GM23248 (cell line): ENCODE measurements around the gene C3. TPM values are rescaled to one million over a fixed set of nuclear protein-coding genes. Genes with fewer than 3 reads are reported as not detected.

ENCODE experiments used
- DNase-seq: peaks from one replicate; pipeline ENCODE4 v3.0.0-alpha.2; 2015
- H2AFZ ChIP-seq: fragments of 200-600 bp; sonication (generic); 2 replicates; pipeline ENCODE4 v1.6.1; 2016; ENCODE audit warnings: antibody characterized with exemption
- H3F3A ChIP-seq: fragments of 200-600 bp; sonication (generic); 2 replicates; pipeline ENCODE4 v1.6.1; 2016; ENCODE audit warnings: mild to moderate bottlenecking, antibody characterized with exemption, mixed run types; ENCODE audit not compliant: insufficient read depth
- H3K27ac ChIP-seq: fragments of 200-600 bp; sonication (generic); 2 replicates; pipeline ENCODE4 v1.5.1; 2016; ENCODE audit warnings: mild to moderate bottlenecking
- H3K27me3 ChIP-seq: fragments of 200-600 bp; sonication (generic); replicated peaks from 2 replicates; pipeline ENCODE4 v1.6.1; 2016; ENCODE audit warnings: mild to moderate bottlenecking; ENCODE audit not compliant: insufficient read depth
- H3K36me3 ChIP-seq: fragments of 200-600 bp; sonication (generic); 2 replicates; pipeline ENCODE4 v1.6.1; 2016; ENCODE audit warnings: low read depth, mild to moderate bottlenecking
- H3K4me1 ChIP-seq: fragments of 200-600 bp; sonication (generic); 2 replicates; pipeline ENCODE4 v1.6.1; 2016; ENCODE audit warnings: mild to moderate bottlenecking; ENCODE audit not compliant: insufficient read depth
- H3K4me2 ChIP-seq: fragments of 200-600 bp; sonication (generic); one replicate; pipeline ENCODE4 v1.6.1; 2016; ENCODE audit warnings: mild to moderate bottlenecking; ENCODE audit not compliant: unreplicated experiment
- H3K4me3 ChIP-seq: fragments of 200-600 bp; sonication (generic); 2 replicates; pipeline ENCODE4 v1.5.1; 2016; ENCODE audit warnings: mild to moderate bottlenecking
- H3K79me2 ChIP-seq: fragments of 200-600 bp; sonication (generic); 2 replicates; pipeline ENCODE4 v1.6.1; 2016; ENCODE audit warnings: mild to moderate bottlenecking; ENCODE audit not compliant: insufficient read depth
- H3K9ac ChIP-seq: fragments of 200-600 bp; sonication (generic); 2 replicates; pipeline ENCODE4 v1.6.1; 2016; ENCODE audit warnings: mild to moderate bottlenecking
- H3K9me2 ChIP-seq: fragments of 200-600 bp; sonication (generic); 2 replicates; pipeline ENCODE4 v1.6.1; 2016; ENCODE audit warnings: mixed run types, mild to moderate bottlenecking, moderate library complexity; ENCODE audit not compliant: insufficient read depth
- H3K9me3 ChIP-seq: fragments of 200-600 bp; sonication (generic); one replicate; pipeline ENCODE4 v1.6.1; 2017; ENCODE audit warnings: low read depth
- H4K20me1 ChIP-seq: fragments of 200-600 bp; sonication (generic); 2 replicates; pipeline ENCODE4 v1.6.0; 2016; ENCODE audit not compliant: insufficient read depth
- EZH2 ChIP-seq: fragments of 200-600 bp; sonication (generic); IDR thresholded peaks from 2 replicates; pipeline ENCODE4 v1.6.1; 2018; ENCODE audit warnings: antibody characterized with exemption, mild to moderate bottlenecking; ENCODE audit not compliant: insufficient read depth, poor library complexity, severe bottlenecking
- EZH2phosphoT487 ChIP-seq: fragments of 200-600 bp; sonication (generic); IDR thresholded peaks from 2 replicates; pipeline ENCODE4 v1.6.1; 2018; ENCODE audit warnings: antibody characterized with exemption, moderate library complexity, mild to moderate bottlenecking, low read depth; ENCODE audit not compliant: insufficient read depth
- WGBS, 2 experiments: methylation state at CpG; one replicate each; pipeline ENCODE4 v1.1.6; 2015 to 2017; ENCODE audit warnings: low lambda C conversion rate in 2 of 2, low coverage in 1 of 2; ENCODE audit errors: missing lambda C conversion rate in 2 of 2; 5-methylcytosine and 5-hydroxymethylcytosine counted together
- in situ Hi-C: fragments of 300-500 bp; cut with MboI; formaldehyde crosslinking; loops from 2 replicates; pipeline ENCODE4 v1.15.0; 2020
- polyA plus RNA-seq: library from polyadenylated mRNA; unstranded; fragments of >200 nt; fragmentation: Nextera tagmentation; extraction: Ambion mirVana; gene quantifications from 2 replicates; pipeline ENCODE4 v1.2.1, GENCODE V29; 2016
- total RNA-seq: library from RNA; depleted of rRNA; stranded (reverse); fragments of >200 nt; shearing (Covaris generic); gene quantifications from 2 replicates; pipeline ENCODE4 v1.2.3, GENCODE V29; 2014

C3 gene
- total and polyA plus RNA-seq, 2 experiments from 2014 or later = 3.1 to 3.5 TPM

DNA sequence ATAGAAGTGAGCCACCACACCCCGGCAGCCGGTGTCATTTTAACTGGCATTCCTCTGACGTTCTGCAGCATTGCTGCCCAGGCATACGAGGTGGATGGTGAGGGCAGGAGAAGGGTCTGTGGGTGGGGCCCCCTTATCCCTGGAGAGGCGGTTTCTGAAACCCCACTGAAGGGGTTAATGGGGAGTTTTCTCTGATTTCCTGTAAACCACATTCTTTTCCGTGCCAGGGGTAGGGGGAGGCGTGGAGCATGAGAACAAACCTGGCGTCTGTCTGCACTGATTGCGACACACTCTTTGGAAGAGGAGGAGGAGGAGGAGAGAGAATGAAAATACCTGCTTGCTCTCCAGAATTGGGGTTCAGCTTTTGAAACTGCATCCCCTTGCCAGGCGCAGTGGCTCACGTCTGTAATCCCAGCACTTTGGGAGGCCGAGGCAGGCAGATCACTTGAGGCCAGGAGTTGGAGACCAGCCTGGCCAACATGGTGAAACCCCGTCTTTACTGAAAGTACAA, 2.7 kb upstream of the C3 start:
- Histone ChIP-seq H3K27ac (no peak overlapping the region), H3K9ac (no peak overlapping the region), H3F3A (peaks cover 4% of the 10 kb centered on the region; the same call in 1 of the 2 replicates), H3K79me2 (no peaks in the 10 kb centered on the region), H3K4me1 (peaks cover 19% of the 10 kb centered on the region), H3K9me3 (no peaks in the 10 kb centered on the region), H3K27me3 (no peaks in the 10 kb centered on the region), H3K9me2 (no peaks in the 10 kb centered on the region), H3K36me3 (no peaks in the 10 kb centered on the region), H2AFZ (peak overlapping the region; percentile 65), H3K4me2 (peak overlapping the region; percentile 54), H3K4me3 (peak overlapping the region; percentile 34), H4K20me1 (no peaks in the 10 kb centered on the region)
- peak; percentile 61 for DNase-seq
- no peak for TF ChIP-seq EZH2phosphoT487
- in situ Hi-C loops = no loop called here
- WGBS, 2 experiments = 3% methylated on average over 13 of the region's 13 CpGs

DNA sequence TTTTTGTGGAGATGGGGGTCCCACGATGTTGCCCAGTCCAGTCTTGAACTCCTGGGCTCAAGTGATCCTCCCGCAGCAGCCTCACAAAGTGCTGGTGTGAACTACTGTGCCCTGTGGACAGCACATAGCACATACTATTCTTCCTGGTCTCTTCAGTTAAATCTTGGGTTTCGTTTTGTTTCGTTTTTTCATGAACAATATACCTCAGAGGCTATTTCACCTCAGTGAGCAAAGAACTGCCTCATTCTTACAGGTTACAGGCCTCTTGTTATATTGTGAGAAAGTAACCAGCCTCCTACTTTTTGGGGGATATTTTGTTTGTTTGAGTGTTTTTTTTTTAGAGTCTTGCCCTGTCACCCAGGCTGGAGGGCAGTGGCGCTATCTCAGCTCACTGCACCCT, 1.3 kb upstream of the C3 start:
- Histone ChIP-seq H3F3A (peaks cover 4% of the 10 kb centered on the region; the same call in 1 of the 2 replicates), H3K9ac (no peak overlapping the region), H3K4me1 (peaks cover 19% of the 10 kb centered on the region), H3K36me3 (no peaks in the 10 kb centered on the region), H3K9me2 (no peaks in the 10 kb centered on the region), H4K20me1 (no peaks in the 10 kb centered on the region), H3K9me3 (no peaks in the 10 kb centered on the region), H3K27ac (no peak overlapping the region), H3K4me3 (no peak overlapping the region), H3K79me2 (no peaks in the 10 kb centered on the region), H3K4me2 (no peak overlapping the region), H2AFZ (no peak overlapping the region), H3K27me3 (no peaks in the 10 kb centered on the region)
- TF ChIP-seq EZH2 (no peak), EZH2phosphoT487 (no peak)
- WGBS, 2 experiments = 59 to 61% methylated on average over 5 of the region's 5 CpGs
- no peak for DNase-seq
- in situ Hi-C loops = no loop called here

DNA sequence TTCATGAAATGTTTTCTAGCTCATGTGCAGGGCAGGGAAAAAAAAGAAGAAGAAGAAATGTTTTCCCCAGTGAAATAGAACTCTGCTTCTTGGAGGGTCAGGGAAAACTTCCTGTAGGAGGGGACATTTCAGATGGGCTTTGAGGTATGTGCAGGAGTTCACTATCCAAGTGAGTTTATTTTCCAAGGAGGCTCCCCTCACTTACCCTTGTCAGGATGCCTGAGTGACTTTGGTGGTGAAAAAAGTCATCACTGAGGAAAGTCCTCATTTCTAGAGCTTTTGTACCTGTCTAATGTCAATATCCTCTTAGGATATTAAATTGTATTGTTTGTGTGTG, 656 bp upstream of the C3 start:
- peaks cover 4% of the 10 kb centered on the region; the same call in 1 of the 2 replicates for H3F3A ChIP-seq
- no peaks in the 10 kb centered on the region for H3K27me3 ChIP-seq
- no peaks in the 10 kb centered on the region for H3K9me3 ChIP-seq
- no peaks in the 10 kb centered on the region for H4K20me1 ChIP-seq
- H2AFZ ChIP-seq = no peak overlapping the region
- in situ Hi-C loops = no loop called here
- H3K79me2 ChIP-seq = no peaks in the 10 kb centered on the region
- no peak overlapping the region for H3K27ac ChIP-seq
- H3K4me2 ChIP-seq = peak overlapping the region; percentile 49
- H3K4me1 ChIP-seq = peaks cover 19% of the 10 kb centered on the region
- H3K9me2 ChIP-seq = no peaks in the 10 kb centered on the region
- TF ChIP-seq EZH2phosphoT487 (no peak), EZH2 (no peak)
- DNase-seq = no peak
- H3K9ac ChIP-seq = no peak overlapping the region
- H3K36me3 ChIP-seq = no peaks in the 10 kb centered on the region
- H3K4me3 ChIP-seq = no peak overlapping the region

DNA sequence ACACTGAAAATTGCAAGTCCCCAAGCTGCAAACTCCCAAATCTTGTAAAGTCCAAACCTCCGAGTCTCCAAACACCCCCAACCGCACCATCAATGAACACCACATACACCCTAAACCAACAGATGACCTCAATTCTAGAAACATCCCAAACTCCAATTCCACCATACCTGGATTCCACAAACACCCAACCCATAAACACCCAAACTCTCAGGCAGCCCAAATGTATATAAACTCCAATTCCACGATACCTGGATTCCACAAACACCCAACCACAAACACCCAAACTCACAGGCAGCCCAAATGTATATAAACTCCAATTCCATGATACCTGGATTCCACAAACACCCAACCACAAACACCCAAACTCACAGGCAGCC, 470 bp downstream of the C3 start:
- Histone ChIP-seq H3K4me3 (no peak overlapping the region), H4K20me1 (no peaks in the 10 kb centered on the region), H3K9me3 (no peaks in the 10 kb centered on the region), H2AFZ (no peak overlapping the region), H3K36me3 (no peaks in the 10 kb centered on the region), H3F3A (peaks cover 4% of the 10 kb centered on the region; the same call in 1 of the 2 replicates), H3K4me2 (no peak overlapping the region), H3K9ac (no peak overlapping the region), H3K27me3 (no peaks in the 10 kb centered on the region), H3K79me2 (no peaks in the 10 kb centered on the region), H3K9me2 (no peaks in the 10 kb centered on the region), H3K4me1 (peaks cover 19% of the 10 kb centered on the region), H3K27ac (no peak overlapping the region)
- TF ChIP-seq EZH2phosphoT487 (no peak), EZH2 (no peak)
- in situ Hi-C loops = no loop called here
- WGBS, 2 experiments = 68 to 73% methylated on average over 3 of the region's 3 CpGs
- DNase-seq = no peak

DNA sequence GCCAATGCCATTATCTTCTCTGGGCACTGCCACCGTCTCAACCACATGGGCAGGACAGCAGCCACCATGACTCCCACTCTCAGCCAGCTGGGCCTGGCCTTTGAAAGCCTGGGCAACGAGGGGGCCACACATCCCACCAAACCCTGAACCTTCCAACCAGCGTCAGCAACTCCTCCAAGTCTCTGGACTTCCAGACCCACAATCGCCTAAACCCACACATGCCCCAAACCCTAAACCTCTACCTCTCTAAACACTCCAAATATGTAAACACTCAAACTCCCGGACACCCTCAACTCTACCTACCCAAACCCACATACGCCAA, 949 bp downstream of the C3 start:
- TF ChIP-seq EZH2 (no peak), EZH2phosphoT487 (no peak)
- H3K4me1 ChIP-seq = peaks cover 19% of the 10 kb centered on the region
- no peak overlapping the region for H3K27ac ChIP-seq
- no peaks in the 10 kb centered on the region for H4K20me1 ChIP-seq
- WGBS, 2 experiments = 78 to 83% methylated on average over 5 to 6 of the region's 6 CpGs
- H3K9me3 ChIP-seq = no peaks in the 10 kb centered on the region
- H3K27me3 ChIP-seq = no peaks in the 10 kb centered on the region
- no peak for DNase-seq
- peaks cover 4% of the 10 kb centered on the region; the same call in 1 of the 2 replicates for H3F3A ChIP-seq
- H3K9ac ChIP-seq = no peak overlapping the region
- no peaks in the 10 kb centered on the region for H3K79me2 ChIP-seq
- no peaks in the 10 kb centered on the region for H3K36me3 ChIP-seq
- H3K4me3 ChIP-seq = no peak overlapping the region
- H3K4me2 ChIP-seq = no peak overlapping the region
- in situ Hi-C loops = no loop called here
- no peak overlapping the region for H2AFZ ChIP-seq
- H3K9me2 ChIP-seq = no peaks in the 10 kb centered on the region
